Effector memory CD4-positive, alpha-beta T cell (primary cell): ENCODE results near the gene MPG.

ENCODE experiments used
- DNase-seq, 3 donors: peaks; one replicate each; pipeline ENCODE4 v3.0.0-alpha.2; 2020
- H3K27ac ChIP-seq: 2 replicates; pipeline ENCODE4 v1.7.0; 2013; ENCODE audit warnings: mild to moderate bottlenecking, low read length, moderate library complexity; ENCODE audit not compliant: insufficient read depth, poor library complexity, severe bottlenecking
- H3K27me3 ChIP-seq: replicated peaks from 2 replicates; pipeline ENCODE4 v1.7.0; 2013; ENCODE audit warnings: mild to moderate bottlenecking, low read length; ENCODE audit not compliant: insufficient read depth, control insufficient read depth, poor library complexity, severe bottlenecking
- H3K36me3 ChIP-seq: 2 replicates; pipeline ENCODE4 v1.7.0; 2013; ENCODE audit warnings: mild to moderate bottlenecking, low read length, moderate library complexity; ENCODE audit not compliant: control insufficient read depth, insufficient read depth
- H3K4me1 ChIP-seq: 2 replicates; pipeline ENCODE4 v1.7.0; 2013; ENCODE audit warnings: low read length, mild to moderate bottlenecking; ENCODE audit not compliant: control insufficient read depth, insufficient read depth, poor library complexity, severe bottlenecking
- H3K4me3 ChIP-seq: 2 replicates; pipeline ENCODE4 v1.7.0; 2013; ENCODE audit warnings: low read length, low read depth, mild to moderate bottlenecking; ENCODE audit not compliant: insufficient read depth, poor library complexity, severe bottlenecking
- H3K9me3 ChIP-seq: 2 replicates; pipeline ENCODE4 v1.7.0; 2013; ENCODE audit warnings: mild to moderate bottlenecking, low read length, moderate library complexity; ENCODE audit not compliant: control insufficient read depth

The MPG gene

DNA sequence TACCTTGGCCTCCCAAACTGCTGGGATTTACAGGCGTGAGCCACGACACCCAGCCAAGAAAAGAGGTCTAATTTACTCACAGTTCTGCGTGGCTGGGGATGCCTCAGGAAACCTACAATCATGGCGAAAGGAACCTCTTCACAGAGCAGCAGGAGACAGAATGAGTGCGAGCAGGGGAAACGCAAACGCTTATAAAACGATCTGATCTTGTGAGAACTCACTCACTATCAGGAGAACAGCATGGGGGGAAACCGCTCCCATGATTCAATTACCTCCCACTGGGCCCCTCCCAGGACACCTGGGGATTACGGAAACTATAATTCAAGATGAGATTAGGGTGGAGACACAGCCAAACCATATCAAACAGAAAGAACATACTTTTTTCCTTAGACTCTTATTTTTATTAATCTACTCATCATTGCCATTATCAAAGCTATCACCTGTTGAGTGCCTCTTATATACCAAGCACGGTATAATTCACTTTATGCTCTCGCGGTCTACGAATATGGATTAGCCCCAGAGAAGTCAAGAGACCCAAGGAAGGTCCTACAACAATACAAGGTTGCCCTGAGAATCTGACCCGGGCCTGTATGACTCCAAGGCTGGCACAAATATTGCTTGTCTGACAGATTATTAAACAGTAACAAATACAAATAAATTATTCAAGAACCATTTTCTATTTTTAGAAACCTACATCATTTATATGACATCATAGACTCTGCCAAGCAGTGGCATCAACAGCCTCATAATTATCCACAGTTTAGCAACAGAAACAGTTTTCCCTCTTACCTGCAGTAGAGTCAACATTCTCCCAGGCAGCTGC is 27.0 kb upstream of the MPG start:
- H3K4me1 ChIP-seq = peaks cover 8% of the 10 kb centered on the region
- peaks cover 14% of the 10 kb centered on the region for H3K36me3 ChIP-seq
- DNase-seq = no peak
- H3K9me3 ChIP-seq = no peaks in the 10 kb centered on the region
- no peaks in the 10 kb centered on the region for H3K27me3 ChIP-seq
- no peak overlapping the region for H3K27ac ChIP-seq
- H3K4me3 ChIP-seq = no peak overlapping the region

DNA sequence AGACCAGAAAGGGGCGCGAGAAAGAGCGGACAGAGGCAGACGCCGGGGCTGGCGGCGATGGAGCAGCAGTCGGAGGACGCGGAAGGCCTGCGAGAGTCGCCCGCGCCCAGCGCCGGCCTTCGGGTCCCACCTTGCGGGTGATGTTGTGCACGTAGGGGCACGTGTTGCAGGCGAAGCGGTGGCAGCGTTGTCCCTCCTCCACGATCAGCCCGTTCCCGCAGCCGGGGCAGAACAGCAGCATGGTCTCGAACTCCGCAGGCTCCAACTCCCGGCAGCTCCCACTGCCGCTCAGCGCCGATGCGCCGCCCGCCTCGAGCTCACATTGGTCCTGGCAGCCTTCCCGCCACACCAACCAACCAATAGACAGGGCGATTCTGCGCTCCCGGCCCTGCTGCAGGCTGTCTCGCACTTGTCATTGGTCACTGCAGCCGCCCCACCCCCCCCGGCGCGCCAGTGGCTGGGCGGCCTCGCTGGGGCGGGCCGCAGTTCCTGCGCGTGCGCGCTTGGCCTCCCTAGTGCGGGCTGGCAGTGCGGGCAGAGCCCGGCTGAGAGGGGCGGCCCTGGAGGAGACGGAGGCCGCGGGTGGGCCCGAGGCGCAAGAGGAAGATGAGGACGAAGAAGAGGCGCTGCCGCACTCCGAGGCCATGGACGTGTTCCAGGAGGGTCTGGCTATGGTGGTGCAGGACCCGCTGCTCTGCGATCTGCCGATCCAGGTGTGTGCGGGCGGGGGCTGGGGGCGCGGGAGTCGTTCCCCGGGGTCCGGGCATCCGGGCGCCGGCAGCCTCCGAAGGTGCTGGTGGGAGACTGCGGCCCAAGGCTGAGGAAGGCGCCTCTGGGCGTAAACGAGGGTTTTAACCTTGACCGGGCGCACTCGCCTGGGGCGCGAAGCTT is 24.4 kb upstream of the MPG start, which contains the start of the genes POLR3K and SNRNP25:
Gene POLR3K, minus strand, starts transcription at position 263 of the 891 bp plus-strand sequence. Its CDS starts 22 bp downstream, at position 241.
Gene SNRNP25, plus strand, starts transcription at position 483 of the 891 bp plus-strand sequence. Its CDS starts 189 bp downstream, at position 672.
- Histone ChIP-seq H3K36me3 (peaks cover 10% of the 10 kb centered on the region), H3K27me3 (no peaks in the 10 kb centered on the region), H3K9me3 (no peaks in the 10 kb centered on the region), H3K4me1 (peaks cover 8% of the 10 kb centered on the region), H3K27ac (peak within 1 kb of the TSS; percentile 61), H3K4me3 (peak within 1 kb of the TSS; percentile 65)
- DNase-seq = peak; percentile 96 to 98 (median 97)

DNA sequence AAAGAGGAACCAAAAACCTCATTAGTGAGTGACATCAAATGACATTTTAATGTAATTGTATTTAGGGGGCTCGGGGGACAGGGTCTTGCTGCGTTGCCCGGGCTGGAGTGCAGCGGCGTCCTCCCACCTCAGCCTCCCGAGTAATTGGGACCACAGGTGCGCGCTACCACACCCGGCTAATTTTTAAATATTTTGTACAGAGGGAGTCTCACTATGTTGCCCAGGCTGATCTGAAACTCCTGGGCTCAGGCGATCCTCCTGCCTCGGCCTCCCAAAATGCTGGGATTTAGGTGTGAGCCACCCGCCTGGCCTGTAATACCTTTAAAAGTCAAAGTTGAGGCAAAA is 23.8 kb upstream of the MPG start:
- Histone ChIP-seq H3K4me1 (peaks cover 8% of the 10 kb centered on the region), H3K4me3 (peak overlapping the region; percentile 65), H3K9me3 (no peaks in the 10 kb centered on the region), H3K27ac (peak overlapping the region; percentile 52), H3K27me3 (no peaks in the 10 kb centered on the region), H3K36me3 (peaks cover 10% of the 10 kb centered on the region)
- DNase-seq = no peak

DNA sequence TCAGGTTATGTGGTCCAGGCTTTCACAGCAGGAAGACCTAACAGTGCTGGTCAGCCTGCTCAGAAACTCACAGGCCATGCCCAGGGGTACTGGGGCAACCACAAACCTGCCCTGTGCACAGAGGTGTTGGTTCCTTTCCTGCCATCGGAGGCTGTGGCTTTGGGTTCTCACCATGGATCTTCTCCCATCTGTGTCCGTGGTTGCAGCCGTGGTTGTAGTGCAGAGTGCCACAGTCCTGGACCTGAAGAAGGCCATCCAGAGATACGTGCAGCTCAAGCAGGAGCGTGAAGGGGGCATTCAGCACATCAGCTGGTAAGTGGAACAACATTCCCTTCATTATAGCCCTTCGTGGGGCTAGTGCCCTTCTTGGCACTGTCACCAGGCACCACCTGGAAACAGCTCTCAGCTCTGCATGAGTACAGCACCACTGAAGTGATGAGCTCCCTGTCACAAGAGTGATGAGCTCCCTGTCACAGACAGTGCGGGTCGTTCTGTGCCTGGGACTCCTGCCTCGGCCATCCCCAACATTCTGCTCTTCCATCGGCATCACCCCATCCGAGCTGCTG is 22.4 kb upstream of the MPG start:
- H3K27me3 ChIP-seq = no peaks in the 10 kb centered on the region
- H3K36me3 ChIP-seq = peaks cover 7% of the 10 kb centered on the region
- H3K4me3 ChIP-seq = no peak overlapping the region
- DNase-seq = no peak
- H3K4me1 ChIP-seq = peaks cover 8% of the 10 kb centered on the region
- no peaks in the 10 kb centered on the region for H3K9me3 ChIP-seq
- no peak overlapping the region for H3K27ac ChIP-seq

DNA sequence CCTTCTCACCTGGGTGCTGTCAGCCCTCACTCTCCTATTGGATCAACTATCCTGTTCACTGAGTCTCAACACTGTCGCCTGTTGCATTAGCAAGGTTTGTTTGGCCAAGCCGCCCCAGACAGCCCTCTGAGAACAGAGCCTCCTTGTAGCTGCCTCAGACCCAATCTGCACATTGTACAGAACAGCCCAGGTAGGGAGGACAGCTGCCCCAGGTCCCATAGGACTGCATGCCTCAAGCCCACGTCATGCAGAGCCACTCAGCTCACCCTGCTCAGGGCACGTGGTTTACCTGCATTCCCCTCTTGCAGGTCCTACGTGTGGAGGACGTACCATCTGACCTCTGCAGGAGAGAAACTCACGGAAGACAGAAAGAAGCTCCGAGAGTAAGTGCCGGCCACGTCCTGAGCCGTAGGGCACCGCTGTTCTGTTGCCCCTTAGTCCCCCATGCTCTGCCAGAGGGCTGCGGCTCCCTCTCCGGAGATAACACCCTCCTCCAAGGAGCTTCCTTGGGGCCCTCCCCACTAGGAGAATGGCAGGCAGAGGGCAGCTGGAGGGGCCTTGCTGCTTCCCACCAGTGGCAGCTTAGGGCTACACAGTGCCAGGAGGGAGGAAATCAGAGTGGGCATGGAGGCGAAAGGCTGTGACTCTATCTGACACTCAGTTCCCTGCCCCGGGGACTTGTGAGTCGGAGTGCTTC is 21.6 kb upstream of the MPG start:
- no peaks in the 10 kb centered on the region for H3K27me3 ChIP-seq
- H3K36me3 ChIP-seq = peaks cover under 1% of the 10 kb centered on the region
- peaks cover 8% of the 10 kb centered on the region for H3K4me1 ChIP-seq
- no peak overlapping the region for H3K4me3 ChIP-seq
- H3K9me3 ChIP-seq = no peaks in the 10 kb centered on the region
- DNase-seq = no peak
- no peak overlapping the region for H3K27ac ChIP-seq

DNA sequence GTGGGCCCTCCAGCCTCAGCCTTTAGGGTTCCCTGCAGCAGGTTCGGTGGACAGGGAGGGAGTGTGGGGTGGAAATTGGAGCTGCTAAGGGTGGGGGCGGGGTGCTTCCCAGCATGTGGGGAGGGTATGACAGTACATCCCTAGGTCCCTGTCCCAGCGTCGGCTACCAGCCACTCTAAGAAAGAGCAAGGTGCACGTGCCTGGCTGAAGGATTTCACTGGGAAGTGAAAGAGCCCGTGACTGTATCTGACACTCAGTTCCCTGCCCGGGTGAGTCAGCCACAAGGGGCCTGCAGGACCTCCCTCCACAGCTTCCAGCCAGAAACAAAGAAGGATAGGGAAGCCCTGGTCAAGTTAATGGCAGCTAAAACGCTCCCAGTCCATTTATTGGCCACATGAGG is 20.3 kb upstream of the MPG start:
- Histone ChIP-seq H3K27me3 (no peaks in the 10 kb centered on the region), H3K4me3 (no peak overlapping the region), H3K9me3 (no peaks in the 10 kb centered on the region), H3K27ac (no peak overlapping the region), H3K4me1 (peaks cover 8% of the 10 kb centered on the region), H3K36me3 (no peaks in the 10 kb centered on the region)
- DNase-seq = no peak

DNA sequence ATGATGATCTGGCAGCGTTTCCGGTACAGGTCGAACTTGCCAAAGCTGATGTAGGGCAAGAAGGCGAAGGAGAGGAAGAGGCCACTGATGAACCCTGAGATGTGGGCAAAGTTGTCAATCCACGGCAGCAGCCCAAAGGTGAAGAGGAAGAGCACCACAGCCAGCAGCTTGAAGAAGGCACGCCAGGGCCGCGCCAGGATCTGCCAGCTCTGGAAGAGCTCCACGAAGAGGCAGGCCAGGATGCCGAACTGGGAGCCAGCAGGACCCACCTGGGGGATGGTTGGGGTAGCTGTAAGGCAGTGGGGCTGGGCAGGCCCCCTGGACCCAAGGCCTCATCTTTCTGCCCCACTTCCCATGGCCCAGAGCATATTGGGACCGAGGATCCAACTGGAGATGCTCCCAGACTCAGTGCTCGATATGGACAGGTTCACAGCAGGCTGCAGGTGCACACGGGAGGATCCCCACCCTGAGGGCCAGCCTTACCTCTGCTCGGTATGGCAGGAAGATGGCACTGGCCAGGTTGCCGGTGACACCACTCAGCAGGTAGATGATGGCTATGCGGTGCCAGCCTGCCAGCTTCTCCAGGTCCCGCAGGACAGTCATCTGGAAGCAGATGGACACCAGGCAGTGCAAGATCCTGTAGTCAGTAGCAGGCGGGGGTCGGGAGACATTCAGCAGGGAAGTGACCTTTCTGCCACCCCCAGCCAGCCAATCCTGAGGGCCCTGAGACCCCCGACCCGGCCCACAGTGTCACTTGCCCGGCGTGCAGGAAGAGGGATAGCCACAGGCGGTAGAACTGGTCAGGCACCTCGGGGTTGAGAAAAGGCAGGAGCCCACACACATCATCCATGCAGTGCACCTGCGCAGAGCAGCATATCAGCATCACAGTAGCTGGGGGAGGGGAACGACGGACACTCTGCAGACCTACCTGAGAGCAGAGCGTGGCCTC is 19.3 kb upstream of the MPG start:
- Histone ChIP-seq H3K4me3 (no peak overlapping the region), H3K36me3 (no peaks in the 10 kb centered on the region), H3K27me3 (no peaks in the 10 kb centered on the region), H3K9me3 (no peaks in the 10 kb centered on the region), H3K4me1 (peaks cover 5% of the 10 kb centered on the region), H3K27ac (no peak overlapping the region)
- DNase-seq = no peak

DNA sequence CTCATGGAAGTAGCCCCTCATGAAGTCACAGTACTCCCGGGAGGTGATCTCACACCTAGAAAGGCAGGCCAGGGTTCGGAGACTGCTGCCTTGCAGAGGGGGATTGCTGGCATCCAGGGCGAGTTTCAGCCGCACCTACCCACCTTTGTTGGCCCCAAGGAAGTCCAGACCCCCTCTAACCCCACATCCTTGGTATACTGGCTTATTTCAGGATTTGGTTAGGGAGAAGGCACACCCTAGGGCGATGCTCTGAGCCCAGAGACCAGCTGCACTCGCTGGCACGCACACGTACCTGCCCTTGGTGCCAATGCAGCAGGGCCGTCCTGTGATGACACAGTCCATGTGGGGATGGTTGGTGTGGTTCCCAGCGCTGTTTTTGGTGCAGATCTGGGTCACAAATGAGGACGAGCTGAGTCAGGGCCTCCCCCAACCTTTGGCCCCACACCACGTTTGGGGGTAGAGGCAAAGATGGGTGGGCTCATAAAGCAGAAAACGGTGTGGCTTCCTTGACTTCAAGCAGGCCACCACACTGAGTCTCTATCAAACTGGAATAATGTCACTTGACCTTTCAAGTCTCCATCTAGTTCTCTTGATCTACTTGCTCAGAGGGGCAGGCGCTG is 18.5 kb upstream of the MPG start:
- Histone ChIP-seq H3K27me3 (no peaks in the 10 kb centered on the region), H3K9me3 (no peaks in the 10 kb centered on the region), H3K4me3 (no peak overlapping the region), H3K27ac (no peak overlapping the region), H3K36me3 (no peaks in the 10 kb centered on the region), H3K4me1 (no peaks in the 10 kb centered on the region)
- no peak for DNase-seq
